GM21367 (cell line): ENCODE data around the gene CCDC32.

Source experiments
- ATAC-seq: cut with Tn5 transposase; IDR thresholded peaks from one replicate; pipeline ENCODE4 v1.9.1; 2021; ENCODE audit not compliant: unreplicated experiment

The CCDC32 gene

GRCh38 chr15:40513609-40514008, 51.2 kb downstream of the CCDC32 start:
- ATAC-seq: no peak

DNA sequence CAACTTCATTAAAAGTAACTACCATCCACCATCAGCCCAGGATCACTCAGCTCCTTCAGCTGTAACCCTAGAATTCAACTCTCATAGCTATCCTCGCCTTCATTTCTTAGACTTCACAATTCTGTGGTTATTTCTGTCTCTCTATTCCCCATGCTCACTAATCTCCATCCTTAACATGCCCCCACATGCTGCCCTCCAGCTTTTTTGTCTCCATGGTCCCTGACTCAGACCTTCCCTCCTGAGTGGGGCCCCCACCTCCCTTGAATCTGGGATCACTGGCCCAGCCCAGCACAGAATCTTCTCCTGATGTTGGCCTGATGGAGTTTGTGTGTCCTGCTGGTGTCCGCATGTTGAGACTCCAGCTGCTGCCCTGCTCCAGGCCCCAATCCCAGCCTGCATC, 52.4 kb downstream of the CCDC32 start:
- ATAC-seq: no peak

DNA sequence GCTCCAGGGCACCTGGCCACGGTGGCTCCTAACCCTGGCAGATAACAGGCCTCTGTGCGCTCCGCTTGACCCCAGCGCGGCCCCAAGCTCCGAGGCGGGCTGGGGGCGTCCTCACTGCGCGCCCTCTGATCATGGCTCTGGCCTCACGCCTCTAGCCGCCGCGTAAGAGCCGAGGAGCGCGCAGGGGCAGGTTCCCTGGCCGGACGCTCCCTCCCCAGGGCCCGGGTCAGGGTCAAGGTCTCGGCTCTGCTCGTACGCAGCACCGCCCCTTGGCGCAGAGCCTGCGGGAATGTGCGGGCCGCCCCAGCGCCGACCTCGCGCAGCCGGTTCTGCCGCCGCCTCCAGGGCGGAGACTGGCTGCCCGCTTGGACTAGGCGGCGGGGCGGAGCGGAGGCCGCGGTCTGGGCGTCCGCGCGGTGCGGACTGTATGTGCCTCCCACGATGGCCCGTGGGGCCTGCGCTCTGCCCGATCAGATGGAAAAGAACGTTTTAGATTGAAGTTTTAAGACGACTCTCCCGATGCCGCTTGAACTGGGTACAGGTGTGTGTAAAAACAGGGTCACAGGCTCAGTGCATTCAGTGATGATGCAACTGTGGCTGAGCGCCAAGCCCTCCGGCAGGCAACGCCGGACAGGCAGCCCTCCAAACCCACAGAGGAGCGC, 53.2 kb downstream of the CCDC32 start:
- ATAC-seq: no peak

- no peak for ATAC-seq
These were observed 53.8 kb downstream of the CCDC32 start for GRCh38 chr15:40511093-40511471.

DNA sequence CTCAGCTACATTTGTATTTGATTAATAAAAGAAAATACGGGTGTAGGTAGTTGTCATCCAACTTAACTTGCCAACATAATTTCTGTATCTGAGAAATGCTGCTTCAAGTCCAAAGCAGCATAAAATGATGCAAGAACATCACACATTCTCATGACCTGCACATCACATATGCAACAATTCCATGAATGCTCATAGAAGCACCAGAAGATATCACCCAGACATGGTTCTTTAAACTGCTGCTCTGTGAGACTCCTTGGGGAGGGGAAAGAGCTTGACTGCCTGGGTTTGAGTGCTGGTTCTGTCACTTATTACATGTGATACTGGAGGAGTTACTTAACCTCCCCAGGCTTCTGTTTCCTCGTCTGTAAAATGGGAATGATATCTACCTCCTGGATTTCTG, 54.6 kb downstream of the CCDC32 start:
- no peak for ATAC-seq

DNA sequence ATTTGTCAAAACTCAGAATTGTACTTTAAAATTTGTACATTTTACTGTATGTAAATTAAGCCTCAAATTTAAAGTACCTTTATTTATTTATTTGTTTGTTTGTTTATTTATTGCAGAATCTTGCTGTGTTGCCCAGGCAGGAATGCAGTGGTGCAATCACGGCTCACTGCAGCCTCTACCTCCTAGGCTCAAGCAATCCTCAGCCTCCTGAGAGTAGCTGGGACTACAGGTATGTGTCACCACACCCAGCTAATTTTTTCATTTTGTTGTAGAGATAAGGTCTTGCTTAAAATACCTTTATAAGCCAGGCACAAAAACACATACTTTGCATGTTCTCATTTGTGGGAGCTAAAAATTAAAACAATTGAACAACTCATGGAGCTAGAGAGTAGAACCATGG, 56.6 kb downstream of the CCDC32 start:
- no peak for ATAC-seq

DNA sequence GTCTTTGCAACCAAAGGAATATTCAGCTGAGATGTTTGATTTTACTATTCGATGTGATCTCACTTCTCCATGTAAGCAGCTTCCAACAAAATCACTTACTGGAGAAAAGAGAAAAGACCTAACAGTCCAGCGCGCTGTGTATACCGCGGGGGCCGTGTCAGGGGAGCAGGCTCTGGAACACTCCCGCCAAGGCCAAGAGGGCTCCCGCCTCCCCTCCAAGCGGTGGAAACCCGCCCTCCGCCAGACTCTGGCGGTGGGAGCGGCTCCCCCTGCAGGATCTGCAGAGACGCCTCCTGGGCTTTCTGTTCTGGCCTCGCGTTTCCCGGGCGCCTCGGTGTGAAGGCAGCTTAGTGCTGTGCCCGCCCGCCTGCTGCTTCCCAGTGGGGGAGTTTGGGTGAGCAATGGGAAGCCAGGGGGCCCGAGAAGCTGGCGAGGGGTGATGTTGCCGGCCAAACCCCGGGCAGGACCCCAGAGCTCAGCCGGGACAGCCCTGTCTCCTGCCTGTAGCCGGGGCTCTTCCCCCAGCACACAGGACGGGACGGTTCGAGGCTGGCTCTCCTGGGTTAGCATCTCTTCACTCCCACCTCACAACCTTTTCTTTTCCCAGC, 57.8 kb downstream of the CCDC32 start:
- ATAC-seq: no peak
